Endothelial cell of umbilical vein (primary cell): Measurements from ENCODE around the gene GSTK1. TPM values are rescaled to one million over a fixed set of nuclear protein-coding genes. Genes with fewer than 3 reads are reported as not detected.

Experiments
- BruUV-seq: library from RNA; stranded (reverse); fragments of 400-500 nt; replicated peaks from 2 replicates; lab custom pipeline; 2021; lab: Mats Ljungman, UMichigan
- CTCF ChIA-PET: fragments of 300-600, 350-600 bp; sonication (Branson Sonifier 250); formaldehyde crosslinking; loops from one replicate; lab custom pipeline; 2021; ENCODE audit warnings: antibody characterized with exemption, inconsistent platforms; lab: Charles Lee
- POLR2A ChIA-PET: fragments of 300-600, 350-600 bp; sonication (Branson Sonifier 250); formaldehyde crosslinking; loops from one replicate; lab custom pipeline; 2021; ENCODE audit warnings: antibody characterized with exemption, inconsistent platforms; lab: Charles Lee
- DNase-seq: peaks from one replicate; pipeline ENCODE4 v3.0.0-alpha.2; 2011; ENCODE audit warnings: low read depth, low spot score
- FAIRE-seq: peaks from 2 replicates; lab custom pipeline; 2011; peaks lifted over from hg19 to GRCh38; lab: Jason Lieb, UNC
- H2AFZ ChIP-seq: 2 replicates; pipeline ENCODE4 v1.6.0; 2012; ENCODE audit warnings: low read depth, low read length, control low read depth, inconsistent platforms
- H3K27ac ChIP-seq: 2 replicates; pipeline ENCODE4 v1.5.1; 2011; ENCODE audit warnings: low read depth, mild to moderate bottlenecking, control low read depth, low read length, moderate library complexity; ENCODE audit not compliant: insufficient read depth
- H3K27me3 ChIP-seq, 2 experiments: 2 replicates each; pipeline versions ENCODE4 v1.6.0 to v1.6.1; 2011; ENCODE audit warnings: low read length in 2 of 2, mixed read lengths in 1 of 2; ENCODE audit not compliant: control insufficient read depth in 2 of 2, insufficient read depth in 2 of 2
- H3K36me3 ChIP-seq, 2 experiments: 2 replicates in 1 of 2; 3 replicates in 1 of 2; pipeline ENCODE4 v1.5.1; 2011; ENCODE audit warnings: low read length in 2 of 2, mild to moderate bottlenecking in 1 of 2, moderate library complexity in 1 of 2; ENCODE audit not compliant: control insufficient read depth in 2 of 2, insufficient read depth in 2 of 2; ENCODE audit errors: extremely low read depth in 1 of 2
- H3K4me1 ChIP-seq: 3 replicates; pipeline ENCODE4 v1.5.1; 2011; ENCODE audit warnings: mild to moderate bottlenecking, low read length; ENCODE audit not compliant: control insufficient read depth, insufficient read depth; ENCODE audit errors: extremely low read depth
- H3K4me2 ChIP-seq: 2 replicates; pipeline ENCODE4 v1.6.1; 2011; ENCODE audit warnings: low read length, control low read depth, mixed read lengths; ENCODE audit not compliant: insufficient read depth
- H3K4me3 ChIP-seq, 3 experiments: fragments of 200-600 bp in 1 of 3; sonication (generic), shearing (Covaris generic) in 1 of 3; replicated peaks in 1 of 3; 2 replicates each; pipeline ENCODE4 v1.5.1; 2011 to 2016; ENCODE audit warnings: control low read depth in 3 of 3, low read length in 3 of 3, mild to moderate bottlenecking in 2 of 3, inconsistent platforms in 1 of 3, low read depth in 1 of 3, moderate library complexity in 1 of 3; ENCODE audit not compliant: insufficient read depth in 1 of 3
- H3K79me2 ChIP-seq: 2 replicates; pipeline ENCODE4 v1.6.0; 2012; ENCODE audit warnings: low read length, inconsistent platforms; ENCODE audit not compliant: control insufficient read depth, insufficient read depth
- H3K9ac ChIP-seq: replicated peaks from 2 replicates; pipeline ENCODE3; 2011; ENCODE audit warnings: low read length, control low read depth; ENCODE audit not compliant: insufficient read depth; ENCODE audit errors: extremely low read depth
- H3K9me1 ChIP-seq: replicated peaks from 3 replicates; pipeline ENCODE4 v1.6.0; 2011; ENCODE audit warnings: mild to moderate bottlenecking, low read length; ENCODE audit not compliant: control insufficient read depth, insufficient read depth; ENCODE audit errors: extremely low read depth
- H3K9me3 ChIP-seq: replicated peaks from 2 replicates; pipeline ENCODE4 v1.5.1; 2012; ENCODE audit warnings: low read length, inconsistent platforms; ENCODE audit not compliant: control insufficient read depth, insufficient read depth
- H4K20me1 ChIP-seq: replicated peaks from 2 replicates; pipeline ENCODE3; 2011; ENCODE audit warnings: mild to moderate bottlenecking, low read length; ENCODE audit not compliant: control insufficient read depth, insufficient read depth; ENCODE audit errors: extremely low read depth
- EZH2 ChIP-seq: IDR thresholded peaks from 2 replicates; pipeline ENCODE4 v1.6.1; 2012; ENCODE audit warnings: borderline replicate concordance, low read depth, mild to moderate bottlenecking, moderate library complexity, low read length, inconsistent platforms; ENCODE audit not compliant: severe bottlenecking
- FOS ChIP-seq: IDR thresholded peaks from 2 replicates; pipeline ENCODE4 v1.6.1; 2011; ENCODE audit warnings: mild to moderate bottlenecking, low read length, moderate library complexity, borderline replicate concordance; ENCODE audit not compliant: insufficient read depth
- GATA2 ChIP-seq: IDR thresholded peaks from 2 replicates; pipeline ENCODE4 v1.7.0; 2011; ENCODE audit warnings: low read depth, mild to moderate bottlenecking, moderate library complexity, mixed read lengths, low read length; ENCODE audit not compliant: insufficient read length, insufficient read depth
- JUN ChIP-seq: IDR thresholded peaks from 2 replicates; pipeline ENCODE4 v1.6.1; 2011; ENCODE audit warnings: borderline replicate concordance, low read depth; ENCODE audit not compliant: insufficient read length, insufficient read depth
- MYC ChIP-seq: IDR thresholded peaks from one replicate; pipeline ENCODE4 v1.6.1; 2011; ENCODE audit warnings: mild to moderate bottlenecking, low read depth, low read length
- POLR2A ChIP-seq: IDR thresholded peaks from 2 replicates; pipeline ENCODE4 v1.6.1; 2012; ENCODE audit warnings: low read depth, mild to moderate bottlenecking, control low read depth, low read length
- POLR2AphosphoS5 ChIP-seq: IDR thresholded peaks from 2 replicates; pipeline ENCODE4 v1.6.1; 2012; ENCODE audit warnings: low read depth, mild to moderate bottlenecking, control low read depth, low read length, moderate library complexity; ENCODE audit not compliant: insufficient read depth
- dilution Hi-C: fragments of 300-500 bp; cut with MboI; formaldehyde crosslinking; loops from one replicate; pipeline ENCODE4 v1.15.0; 2019; ENCODE audit warnings: low sequenced_read_pairs; ENCODE audit not compliant: extremely low pct_ligation_motif_present
- intact Hi-C: fragments of 100-400 bp; cut with micrococcal nuclease; formaldehyde crosslinking; loops from one replicate; pipeline ENCODE4 v1.10.0; 2022
- polyA plus RNA-seq, 4 experiments: library from polyadenylated mRNA; depleted of rRNA in 3 of 4; stranded (reverse) in 3 of 4; unstranded in 1 of 4; fragments of >200 nt; gene quantifications; 2 replicates each; pipeline versions ENCODE4 v1.2.1 to v1.2.3, GENCODE V29; 2011 to 2012; ENCODE audit warnings: missing spikeins in 1 of 4
- total RNA-seq: library from RNA; stranded (reverse); gene quantifications from 2 replicates; pipeline ENCODE4 v1.2.3, GENCODE V29; 2021
- TF ChIP-seq, protein P1 (sequence below): IDR thresholded peaks from 2 replicates; pipeline ENCODE4 v1.6.1; 2011; ENCODE audit not compliant: insufficient read depth, insufficient read length
- TF ChIP-seq, protein P2 (sequence below), 2 donors: IDR thresholded peaks; 1 replicate in 1 of 2; 2 replicates in 1 of 2; pipeline ENCODE4 v1.5.1; 2011; ENCODE audit warnings: low read length in 2 of 2, mild to moderate bottlenecking in 2 of 2, moderate library complexity in 2 of 2, control low read depth in 1 of 2, inconsistent platforms in 1 of 2, low read depth in 1 of 2; ENCODE audit not compliant: insufficient read depth in 1 of 2; ENCODE audit errors: extremely low read depth in 1 of 2

The GSTK1 gene
- total and polyA plus RNA-seq, 2 donors (not counting 3 experiments of a cell fraction or from before 2014, with no cell fraction given), result 119 to 132 TPM

DNA sequence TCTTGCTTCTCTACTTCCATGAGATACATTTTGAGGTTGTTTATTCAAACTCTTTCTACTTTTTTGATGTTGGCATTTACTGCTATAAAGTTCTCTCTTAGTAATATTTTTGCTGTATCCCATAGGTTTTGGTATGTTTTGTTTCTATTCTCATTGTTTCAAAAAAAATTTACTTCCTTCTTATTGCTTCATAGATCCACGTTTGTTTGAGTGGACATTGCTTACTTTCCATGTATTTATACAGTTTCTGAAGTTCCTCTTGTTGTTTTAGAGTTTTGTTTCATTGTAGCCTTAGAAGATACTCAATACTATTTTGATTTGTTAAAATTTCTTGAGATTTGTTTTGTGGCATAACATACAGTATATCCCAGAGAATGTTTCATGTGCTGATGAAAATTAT, 27.7 kb upstream of the GSTK1 start:
- BruUV-seq, result no TSS peak
- Histone ChIP-seq H3K36me3 (no peaks in the 10 kb centered on the region), H3K9me1 (no peaks in the 10 kb centered on the region), H3K4me3 (no peak overlapping the region), H3K9ac (no peak overlapping the region), H3K4me2 (no peak overlapping the region), H3K4me1 (peaks cover 2% of the 10 kb centered on the region), H4K20me1 (no peaks in the 10 kb centered on the region), H2AFZ (no peak overlapping the region), H3K27me3 (peaks cover 2 to 18% of the 10 kb centered on the region in 2 experiments), H3K9me3 (no peaks in the 10 kb centered on the region), H3K79me2 (no peaks in the 10 kb centered on the region), H3K27ac (no peak overlapping the region)
- CTCF ChIA-PET, result no interaction called here
- intact Hi-C loops, result no loop called here
- TF ChIP-seq POLR2A, result no peak
- dilution Hi-C loops, result no loop called here
- no peak for FAIRE-seq
- no peak for DNase-seq
- POLR2A ChIA-PET, result no interaction called here

DNA sequence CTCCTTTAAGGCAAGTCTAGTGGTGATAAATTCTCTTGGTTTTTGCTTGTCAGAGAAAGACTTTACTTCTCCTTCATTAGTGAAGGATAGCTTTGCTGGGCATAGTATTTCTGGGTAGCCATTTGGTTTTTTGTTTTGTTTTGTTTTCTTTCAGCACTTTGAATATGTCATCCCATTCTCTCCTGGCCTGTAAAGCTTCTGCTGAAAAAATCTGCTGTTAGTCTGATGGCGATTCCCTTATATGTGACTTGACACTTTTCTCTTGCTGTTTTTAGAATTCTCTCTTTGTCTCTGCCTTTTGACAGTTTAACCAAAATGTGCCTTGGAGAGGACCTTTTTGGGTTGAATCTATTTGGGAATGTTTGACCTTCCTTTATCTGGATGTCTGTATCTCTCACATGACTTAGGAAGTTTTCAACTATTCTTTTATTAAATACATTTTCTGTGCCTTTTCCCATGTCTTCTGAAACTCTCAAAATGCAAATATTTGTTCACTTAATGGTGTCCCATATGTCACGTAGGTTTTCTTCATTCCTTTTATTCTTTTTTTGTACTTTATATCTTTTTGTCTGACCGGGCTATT, 26.7 kb upstream of the GSTK1 start:
- Histone ChIP-seq H2AFZ (no peak overlapping the region), H3K4me3 (no peak overlapping the region), H3K4me1 (peaks cover 2% of the 10 kb centered on the region), H3K36me3 (no peaks in the 10 kb centered on the region), H3K9me1 (no peaks in the 10 kb centered on the region), H3K9ac (no peak overlapping the region), H4K20me1 (no peaks in the 10 kb centered on the region), H3K9me3 (no peaks in the 10 kb centered on the region), H3K27me3 (peaks cover 2 to 18% of the 10 kb centered on the region in 2 experiments), H3K27ac (no peak overlapping the region), H3K79me2 (no peaks in the 10 kb centered on the region), H3K4me2 (no peak overlapping the region)
- DNase-seq (no peak), FAIRE-seq (no peak)
- no TSS peak for BruUV-seq
- CTCF ChIA-PET, result interaction anchor here (1.2 kb wide), 1 partner anchor 21 kb away, joined by 4 read pairs; no protein-coding TSS in a partner anchor
- intact Hi-C loops (no loop called here), dilution Hi-C loops (no loop called here)
- POLR2A ChIA-PET, result no interaction called here
- TF ChIP-seq EZH2 (no peak), POLR2A (no peak), GATA2 (no peak), FOS (no peak), POLR2AphosphoS5 (no peak), JUN (no peak), MYC (no peak)
- TF ChIP-seq, protein P1, sequence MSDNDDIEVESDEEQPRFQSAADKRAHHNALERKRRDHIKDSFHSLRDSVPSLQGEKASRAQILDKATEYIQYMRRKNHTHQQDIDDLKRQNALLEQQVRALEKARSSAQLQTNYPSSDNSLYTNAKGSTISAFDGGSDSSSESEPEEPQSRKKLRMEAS, result no peak
- TF ChIP-seq, protein P2, sequence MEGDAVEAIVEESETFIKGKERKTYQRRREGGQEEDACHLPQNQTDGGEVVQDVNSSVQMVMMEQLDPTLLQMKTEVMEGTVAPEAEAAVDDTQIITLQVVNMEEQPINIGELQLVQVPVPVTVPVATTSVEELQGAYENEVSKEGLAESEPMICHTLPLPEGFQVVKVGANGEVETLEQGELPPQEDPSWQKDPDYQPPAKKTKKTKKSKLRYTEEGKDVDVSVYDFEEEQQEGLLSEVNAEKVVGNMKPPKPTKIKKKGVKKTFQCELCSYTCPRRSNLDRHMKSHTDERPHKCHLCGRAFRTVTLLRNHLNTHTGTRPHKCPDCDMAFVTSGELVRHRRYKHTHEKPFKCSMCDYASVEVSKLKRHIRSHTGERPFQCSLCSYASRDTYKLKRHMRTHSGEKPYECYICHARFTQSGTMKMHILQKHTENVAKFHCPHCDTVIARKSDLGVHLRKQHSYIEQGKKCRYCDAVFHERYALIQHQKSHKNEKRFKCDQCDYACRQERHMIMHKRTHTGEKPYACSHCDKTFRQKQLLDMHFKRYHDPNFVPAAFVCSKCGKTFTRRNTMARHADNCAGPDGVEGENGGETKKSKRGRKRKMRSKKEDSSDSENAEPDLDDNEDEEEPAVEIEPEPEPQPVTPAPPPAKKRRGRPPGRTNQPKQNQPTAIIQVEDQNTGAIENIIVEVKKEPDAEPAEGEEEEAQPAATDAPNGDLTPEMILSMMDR (IDR thresholded peaks at IDR 0.05; ENCODE audit: extremely low read depth in 1 of 2, insufficient read depth in 1 of 2, low read depth in 1 of 2, low read length in 2 of 2), result no peak
